A549 (cell line): ENCODE data around the gene HEG1.

Experiments used
- CEBPB ChIP-seq, 2 experiments: fragments of >200 bp in 1 of 2; sonication (Bioruptor Twin) in 1 of 2; formaldehyde crosslinking in 1 of 2; IDR thresholded peaks; 2 replicates each; pipeline ENCODE4 v1.6.1; 2012 to 2016
- ELK1 ChIP-seq: fragments of 150-350 bp; IDR thresholded peaks from 2 replicates; pipeline ENCODE4 v1.6.1; 2014; ENCODE audit warnings: low read depth, mild to moderate bottlenecking, low read length
- HOXB5 ChIP-seq: fragments of 250-450 bp; sonication (Bioruptor Pico); IDR thresholded peaks from 2 replicates; pipeline ENCODE4 v1.5.0; 2020; ENCODE audit warnings: mild to moderate bottlenecking, moderate library complexity
- MAFK ChIP-seq: fragments of 450-650 bp; IDR thresholded peaks from 2 replicates; pipeline ENCODE4 v1.6.1; 2014; ENCODE audit not compliant: partially characterized antibody
- PHF8 ChIP-seq: fragments of 200-600 bp; sonication (generic); IDR thresholded peaks from 2 replicates; pipeline ENCODE4 v1.6.1; 2016; ENCODE audit warnings: low read depth, mild to moderate bottlenecking, antibody characterized with exemption, moderate library complexity, borderline replicate concordance
- POLR2A ChIP-seq: IDR thresholded peaks from 2 replicates; pipeline ENCODE4 v1.6.1; 2012; ENCODE audit warnings: mild to moderate bottlenecking, low read length
- RAD21 ChIP-seq, 2 experiments: fragments of >200 bp in 1 of 2; sonication (Bioruptor Twin) in 1 of 2; formaldehyde crosslinking in 1 of 2; IDR thresholded peaks in 1 of 2; conservative IDR thresholded peaks in 1 of 2; 2 replicates in 1 of 2; 3 replicates in 1 of 2; pipeline ENCODE4 v1.6.1; 2012 to 2018; ENCODE audit warnings: inconsistent platforms in 1 of 2
- TF ChIP-seq, protein P1 (sequence below): fragments of >200 bp; sonication (Bioruptor Twin); formaldehyde crosslinking; IDR thresholded peaks from 3 replicates; pipeline ENCODE4 v1.5.1; 2016
- TF ChIP-seq, protein P2 (sequence below): fragments of 200-600 bp; sonication (generic); IDR thresholded peaks from 2 replicates; pipeline ENCODE4 v1.6.1; 2016; ENCODE audit warnings: antibody characterized with exemption, mild to moderate bottlenecking, moderate library complexity
- TF ChIP-seq, protein P3 (sequence below): IDR thresholded peaks from 2 replicates; pipeline ENCODE4 v1.6.1; 2012; ENCODE audit warnings: low read depth, borderline replicate concordance
- TF ChIP-seq, protein P4 (sequence below): fragments of 450-650 bp; IDR thresholded peaks from 2 replicates; pipeline ENCODE4 v1.6.1; 2014; ENCODE audit warnings: antibody characterized with exemption

- TF ChIP-seq, protein P1, sequence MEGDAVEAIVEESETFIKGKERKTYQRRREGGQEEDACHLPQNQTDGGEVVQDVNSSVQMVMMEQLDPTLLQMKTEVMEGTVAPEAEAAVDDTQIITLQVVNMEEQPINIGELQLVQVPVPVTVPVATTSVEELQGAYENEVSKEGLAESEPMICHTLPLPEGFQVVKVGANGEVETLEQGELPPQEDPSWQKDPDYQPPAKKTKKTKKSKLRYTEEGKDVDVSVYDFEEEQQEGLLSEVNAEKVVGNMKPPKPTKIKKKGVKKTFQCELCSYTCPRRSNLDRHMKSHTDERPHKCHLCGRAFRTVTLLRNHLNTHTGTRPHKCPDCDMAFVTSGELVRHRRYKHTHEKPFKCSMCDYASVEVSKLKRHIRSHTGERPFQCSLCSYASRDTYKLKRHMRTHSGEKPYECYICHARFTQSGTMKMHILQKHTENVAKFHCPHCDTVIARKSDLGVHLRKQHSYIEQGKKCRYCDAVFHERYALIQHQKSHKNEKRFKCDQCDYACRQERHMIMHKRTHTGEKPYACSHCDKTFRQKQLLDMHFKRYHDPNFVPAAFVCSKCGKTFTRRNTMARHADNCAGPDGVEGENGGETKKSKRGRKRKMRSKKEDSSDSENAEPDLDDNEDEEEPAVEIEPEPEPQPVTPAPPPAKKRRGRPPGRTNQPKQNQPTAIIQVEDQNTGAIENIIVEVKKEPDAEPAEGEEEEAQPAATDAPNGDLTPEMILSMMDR = no peak
- no peak for TF ChIP-seq PHF8
- TF ChIP-seq HOXB5 (CRISPR knock-in tag) = no peak
- 0 out of 4 replicates have a peak, but pooled peaks of 1 of the 2 experiments have one; percentile 28 for TF ChIP-seq CEBPB (IDR thresholded peaks at IDR 0.05)
- TF ChIP-seq POLR2A = no peak
- no peak for TF ChIP-seq RAD21 (conservative IDR thresholded peaks at IDR 0.05 in 1 of 2, IDR thresholded peaks at IDR 0.05 in 1 of 2)
- no peak for TF ChIP-seq MAFK
- TF ChIP-seq ELK1 = no peak
- TF ChIP-seq, protein P2, sequence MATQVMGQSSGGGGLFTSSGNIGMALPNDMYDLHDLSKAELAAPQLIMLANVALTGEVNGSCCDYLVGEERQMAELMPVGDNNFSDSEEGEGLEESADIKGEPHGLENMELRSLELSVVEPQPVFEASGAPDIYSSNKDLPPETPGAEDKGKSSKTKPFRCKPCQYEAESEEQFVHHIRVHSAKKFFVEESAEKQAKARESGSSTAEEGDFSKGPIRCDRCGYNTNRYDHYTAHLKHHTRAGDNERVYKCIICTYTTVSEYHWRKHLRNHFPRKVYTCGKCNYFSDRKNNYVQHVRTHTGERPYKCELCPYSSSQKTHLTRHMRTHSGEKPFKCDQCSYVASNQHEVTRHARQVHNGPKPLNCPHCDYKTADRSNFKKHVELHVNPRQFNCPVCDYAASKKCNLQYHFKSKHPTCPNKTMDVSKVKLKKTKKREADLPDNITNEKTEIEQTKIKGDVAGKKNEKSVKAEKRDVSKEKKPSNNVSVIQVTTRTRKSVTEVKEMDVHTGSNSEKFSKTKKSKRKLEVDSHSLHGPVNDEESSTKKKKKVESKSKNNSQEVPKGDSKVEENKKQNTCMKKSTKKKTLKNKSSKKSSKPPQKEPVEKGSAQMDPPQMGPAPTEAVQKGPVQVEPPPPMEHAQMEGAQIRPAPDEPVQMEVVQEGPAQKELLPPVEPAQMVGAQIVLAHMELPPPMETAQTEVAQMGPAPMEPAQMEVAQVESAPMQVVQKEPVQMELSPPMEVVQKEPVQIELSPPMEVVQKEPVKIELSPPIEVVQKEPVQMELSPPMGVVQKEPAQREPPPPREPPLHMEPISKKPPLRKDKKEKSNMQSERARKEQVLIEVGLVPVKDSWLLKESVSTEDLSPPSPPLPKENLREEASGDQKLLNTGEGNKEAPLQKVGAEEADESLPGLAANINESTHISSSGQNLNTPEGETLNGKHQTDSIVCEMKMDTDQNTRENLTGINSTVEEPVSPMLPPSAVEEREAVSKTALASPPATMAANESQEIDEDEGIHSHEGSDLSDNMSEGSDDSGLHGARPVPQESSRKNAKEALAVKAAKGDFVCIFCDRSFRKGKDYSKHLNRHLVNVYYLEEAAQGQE = no peak
- TF ChIP-seq, protein P3, sequence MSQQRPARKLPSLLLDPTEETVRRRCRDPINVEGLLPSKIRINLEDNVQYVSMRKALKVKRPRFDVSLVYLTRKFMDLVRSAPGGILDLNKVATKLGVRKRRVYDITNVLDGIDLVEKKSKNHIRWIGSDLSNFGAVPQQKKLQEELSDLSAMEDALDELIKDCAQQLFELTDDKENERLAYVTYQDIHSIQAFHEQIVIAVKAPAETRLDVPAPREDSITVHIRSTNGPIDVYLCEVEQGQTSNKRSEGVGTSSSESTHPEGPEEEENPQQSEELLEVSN = no peak
- TF ChIP-seq, protein P4, sequence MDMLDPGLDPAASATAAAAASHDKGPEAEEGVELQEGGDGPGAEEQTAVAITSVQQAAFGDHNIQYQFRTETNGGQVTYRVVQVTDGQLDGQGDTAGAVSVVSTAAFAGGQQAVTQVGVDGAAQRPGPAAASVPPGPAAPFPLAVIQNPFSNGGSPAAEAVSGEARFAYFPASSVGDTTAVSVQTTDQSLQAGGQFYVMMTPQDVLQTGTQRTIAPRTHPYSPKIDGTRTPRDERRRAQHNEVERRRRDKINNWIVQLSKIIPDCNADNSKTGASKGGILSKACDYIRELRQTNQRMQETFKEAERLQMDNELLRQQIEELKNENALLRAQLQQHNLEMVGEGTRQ = no peak
Observed at GRCh38 chr3:125045194-125045593, 10.6 kb downstream of the HEG1 start.
